Astrocyte of the hippocampus (primary cell): ENCODE results near the gene ACTN4.

Experiments used
- DNase-seq: peaks from one replicate; pipeline ENCODE4 v3.0.0; 2011; ENCODE audit warnings: low read depth, low spot score

The ACTN4 gene

DNA sequence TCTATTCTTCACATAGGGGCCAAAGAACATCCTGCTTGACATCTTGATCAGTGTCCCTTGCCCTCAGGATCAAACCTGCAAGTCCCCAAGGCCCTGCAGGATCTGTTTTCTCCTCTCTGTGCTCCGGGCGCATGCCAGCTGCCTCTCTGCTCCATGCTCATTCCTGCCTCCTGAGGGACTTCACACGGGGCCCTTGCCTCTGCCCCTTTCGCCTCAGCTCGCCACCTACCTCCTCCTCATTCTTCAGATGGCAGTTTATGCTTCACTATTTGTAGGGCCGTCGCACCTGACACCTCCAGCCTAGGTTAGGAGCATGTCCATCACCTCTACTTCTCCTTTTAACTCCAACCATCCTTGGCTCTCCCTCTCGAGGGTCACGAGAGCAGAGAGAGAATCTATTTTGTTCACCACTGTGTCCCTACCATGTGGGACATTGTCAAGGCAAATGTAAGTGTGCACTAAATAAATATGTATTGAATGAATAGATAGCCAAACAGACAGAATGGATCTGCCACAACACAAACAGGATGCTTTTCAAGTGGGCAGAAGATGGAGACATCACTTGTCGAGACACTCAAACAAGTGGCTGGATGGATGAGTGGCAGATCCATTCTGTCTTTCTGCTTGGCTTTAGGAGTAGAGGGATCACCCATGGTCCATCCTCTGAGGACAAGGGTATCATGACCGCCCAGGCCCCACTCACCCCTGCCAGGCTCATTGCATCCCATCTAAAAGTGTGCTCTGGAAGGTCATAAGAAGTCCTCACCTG is 29.6 kb downstream of the ACTN4 start:
- DNase-seq = no peak

DNA sequence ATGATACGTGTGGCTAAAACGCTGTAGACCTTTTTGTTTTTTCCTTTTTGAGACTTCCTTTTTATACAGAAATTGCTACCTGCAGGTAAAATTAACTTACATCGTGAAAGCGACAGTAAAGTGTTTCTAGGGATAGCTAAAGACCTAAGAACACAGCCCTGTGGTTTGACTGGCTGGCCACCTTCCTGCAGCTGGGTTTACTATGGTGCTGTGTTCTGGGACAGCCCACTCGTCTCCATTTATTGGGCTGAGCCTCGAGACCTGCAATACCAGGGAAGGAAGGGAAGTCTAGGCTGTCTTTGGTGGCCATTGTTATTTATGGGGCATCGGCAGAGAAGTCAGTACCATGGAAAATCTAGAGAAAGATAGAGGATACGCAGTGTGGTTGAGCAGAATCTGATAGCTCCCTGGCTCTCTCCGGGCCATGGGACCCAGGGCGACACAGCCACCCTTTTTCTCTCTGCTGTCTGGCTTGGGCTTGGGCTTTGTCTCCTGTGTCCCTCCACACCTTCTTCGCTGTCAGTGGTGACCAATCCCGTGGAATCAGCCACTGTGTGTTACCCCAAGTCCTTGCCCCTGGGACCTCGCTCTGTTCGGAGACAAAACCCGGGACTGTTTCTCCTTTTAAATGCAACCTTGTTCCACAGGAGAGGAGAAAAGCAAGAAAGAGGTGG is 30.9 kb downstream of the ACTN4 start:
- no peak for DNase-seq

DNA sequence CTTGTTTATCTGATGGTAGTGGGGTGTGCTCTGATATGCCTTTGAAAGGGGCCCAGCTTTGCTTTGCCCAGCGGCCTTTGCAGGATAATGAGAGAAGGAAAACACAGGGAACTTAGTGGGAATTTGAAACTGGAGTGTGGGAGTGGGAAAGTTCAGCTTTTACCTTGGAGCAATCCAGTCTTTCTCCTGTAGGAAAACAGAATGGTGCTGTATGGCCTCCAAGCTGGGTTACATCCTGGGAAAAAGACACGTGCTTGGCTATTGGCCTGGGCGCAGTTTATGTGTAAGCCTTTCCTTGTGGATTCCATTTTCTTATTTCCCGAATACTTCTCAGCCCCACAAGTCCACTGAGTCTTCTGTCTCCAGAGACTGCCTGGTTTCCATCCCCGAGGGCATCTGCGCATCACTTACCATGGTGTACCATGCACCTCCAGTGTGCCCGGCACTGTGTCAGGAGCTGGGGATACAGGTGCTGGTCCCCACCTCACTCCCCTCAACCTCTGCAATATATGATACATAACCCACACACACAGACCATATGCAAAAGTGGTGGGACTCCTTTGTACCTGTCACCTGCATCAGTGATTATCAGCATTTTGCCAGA is 31.5 kb downstream of the ACTN4 start:
- DNase-seq = no peak

DNA sequence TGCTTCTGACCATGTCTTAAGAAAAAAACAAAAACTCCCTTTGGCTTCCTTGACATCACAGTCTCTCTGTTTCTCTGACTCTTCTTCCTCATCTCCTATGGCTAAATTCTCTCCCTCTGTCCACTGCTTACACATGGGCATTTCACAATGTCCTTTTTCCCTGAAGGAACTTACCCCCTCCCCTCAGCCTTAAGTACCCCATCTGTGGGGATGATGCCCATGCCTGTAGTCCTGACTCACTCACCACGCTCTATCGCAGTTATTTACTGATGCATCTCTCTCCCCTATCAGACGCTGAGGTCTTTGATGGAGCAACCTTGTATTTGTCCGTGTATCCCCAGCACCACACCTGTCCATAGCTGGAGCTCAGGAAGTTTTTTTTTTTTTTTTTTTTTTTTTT is 32.4 kb downstream of the ACTN4 start:
- no peak for DNase-seq

DNA sequence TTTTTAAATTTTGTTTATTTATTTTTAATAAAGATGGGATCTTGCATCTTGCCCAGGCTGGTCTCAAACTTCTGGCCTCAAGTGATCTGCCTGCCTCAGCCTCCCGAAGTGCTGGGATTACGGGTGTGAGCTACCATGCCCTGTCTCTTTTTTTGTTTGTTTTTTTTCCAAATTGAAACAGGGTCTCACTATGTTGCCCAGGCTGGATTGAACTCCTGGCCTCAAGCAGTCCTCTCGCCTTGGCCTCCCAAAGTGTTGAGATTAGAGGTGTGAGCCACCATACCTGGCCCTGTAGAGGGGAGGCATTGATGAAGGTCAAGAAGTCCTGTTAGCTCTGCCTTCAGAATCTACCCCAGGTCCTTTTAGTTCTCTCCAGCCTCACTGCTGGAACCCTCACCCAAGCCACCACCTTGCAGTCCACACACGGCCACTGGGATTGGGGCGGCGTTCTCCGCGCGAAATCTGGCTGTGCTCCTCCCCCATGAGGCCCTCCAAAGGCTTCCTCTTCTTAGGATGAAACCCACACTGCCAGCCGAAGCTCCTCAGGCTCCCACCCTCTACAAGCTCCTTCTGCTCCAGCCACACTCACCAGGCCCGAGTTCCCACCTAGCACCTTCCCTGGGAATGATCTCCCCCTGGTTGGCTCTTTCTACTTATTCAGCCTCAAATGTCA is 34.9 kb downstream of the ACTN4 start:
- no peak for DNase-seq

DNA sequence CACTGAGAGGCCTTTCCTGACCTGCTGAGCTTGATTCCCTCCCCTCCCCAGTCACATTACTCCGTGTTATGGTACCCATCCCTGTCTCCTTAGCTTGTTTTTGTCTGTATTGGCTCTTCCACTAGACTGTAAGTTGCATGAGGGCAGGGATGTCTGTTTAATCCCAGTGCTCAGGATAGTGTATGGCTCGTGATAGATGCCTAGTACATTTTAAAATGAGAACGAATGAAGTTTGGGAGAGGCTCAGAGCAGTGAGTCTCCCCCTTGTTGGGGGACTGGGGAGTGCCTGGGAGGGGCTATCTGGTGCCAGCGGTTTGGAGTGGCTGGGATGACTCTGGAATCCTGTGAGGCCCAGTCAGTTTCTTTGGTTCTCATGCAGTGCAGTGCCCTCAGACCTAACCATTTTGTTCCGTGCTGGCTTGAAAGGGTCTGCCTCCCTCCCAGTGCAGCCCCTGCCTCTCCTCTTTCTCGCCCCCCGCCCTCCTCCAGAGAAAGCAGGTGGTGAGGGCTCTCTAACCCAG is 35.5 kb downstream of the ACTN4 start:
- DNase-seq = no peak

DNA sequence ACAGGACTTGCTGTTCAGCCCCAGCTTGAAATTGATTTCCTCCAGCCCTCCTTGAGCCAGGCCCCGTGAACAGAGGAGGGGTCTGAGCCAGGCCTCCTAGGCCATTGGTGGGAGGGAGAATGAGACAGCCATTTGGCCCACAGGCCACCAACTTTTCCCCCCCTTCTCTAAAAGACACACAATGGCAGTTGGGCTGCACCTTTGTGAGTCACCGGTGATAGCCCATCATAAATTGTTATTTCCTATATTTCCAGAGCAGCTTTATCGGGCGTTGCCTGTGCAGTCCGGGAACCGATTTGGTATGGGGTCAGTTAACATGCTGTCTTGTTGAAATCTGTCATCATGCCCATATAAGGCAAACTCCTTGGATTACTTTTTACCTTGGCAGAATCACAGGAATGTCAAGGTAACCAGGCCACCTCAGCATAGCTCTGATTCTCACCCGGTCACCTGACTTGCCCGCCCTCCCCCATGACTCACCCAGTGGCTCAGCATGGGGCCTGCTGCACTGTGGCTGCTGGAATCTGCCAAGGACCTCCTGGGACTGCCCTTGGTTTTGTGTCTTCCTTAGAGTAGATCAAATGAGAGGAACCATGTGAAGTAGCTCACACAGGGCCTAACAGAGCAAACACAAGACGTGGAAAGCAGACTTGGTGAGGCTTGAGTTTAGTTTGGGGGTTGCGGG is 36.1 kb downstream of the ACTN4 start:
- peak; percentile 99 for DNase-seq

DNA sequence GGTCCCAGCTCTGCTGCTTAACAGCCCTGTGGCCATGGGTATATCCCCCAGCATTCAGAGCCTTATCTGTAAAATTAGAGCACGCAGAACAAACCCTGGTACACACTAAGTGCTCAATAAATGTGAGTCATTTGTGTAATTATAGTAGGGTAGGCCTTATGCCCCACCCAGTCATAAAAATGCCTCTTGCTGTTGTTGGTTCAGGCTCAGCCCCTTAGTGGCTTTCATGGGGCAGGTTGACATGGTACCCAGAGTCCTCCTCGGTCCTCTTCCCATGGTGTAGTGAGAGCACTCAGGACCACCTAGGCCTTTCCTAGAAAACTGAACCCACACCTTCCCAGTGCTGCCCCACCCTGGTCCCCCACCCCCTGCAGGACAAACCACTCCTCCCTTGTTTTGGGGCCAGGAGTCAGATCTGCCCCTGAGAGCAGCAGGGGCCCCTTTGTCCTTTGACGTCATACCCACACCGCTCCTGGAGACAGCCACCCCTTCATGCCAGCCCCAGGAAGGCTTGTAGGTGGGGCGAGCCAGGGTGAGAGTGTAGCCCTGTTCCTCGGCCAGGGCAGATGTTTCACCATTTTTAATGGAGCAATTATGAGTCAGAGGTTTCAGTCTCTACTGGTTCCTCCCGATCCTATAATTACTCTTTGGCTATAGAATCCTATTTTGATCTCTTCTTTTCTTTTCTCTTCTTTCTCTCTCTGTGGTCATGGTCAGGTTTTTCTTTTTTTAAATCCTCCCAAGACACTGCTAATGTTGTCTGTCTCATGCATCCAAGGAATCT is 36.8 kb downstream of the ACTN4 start:
- peak; percentile 91 for DNase-seq

DNA sequence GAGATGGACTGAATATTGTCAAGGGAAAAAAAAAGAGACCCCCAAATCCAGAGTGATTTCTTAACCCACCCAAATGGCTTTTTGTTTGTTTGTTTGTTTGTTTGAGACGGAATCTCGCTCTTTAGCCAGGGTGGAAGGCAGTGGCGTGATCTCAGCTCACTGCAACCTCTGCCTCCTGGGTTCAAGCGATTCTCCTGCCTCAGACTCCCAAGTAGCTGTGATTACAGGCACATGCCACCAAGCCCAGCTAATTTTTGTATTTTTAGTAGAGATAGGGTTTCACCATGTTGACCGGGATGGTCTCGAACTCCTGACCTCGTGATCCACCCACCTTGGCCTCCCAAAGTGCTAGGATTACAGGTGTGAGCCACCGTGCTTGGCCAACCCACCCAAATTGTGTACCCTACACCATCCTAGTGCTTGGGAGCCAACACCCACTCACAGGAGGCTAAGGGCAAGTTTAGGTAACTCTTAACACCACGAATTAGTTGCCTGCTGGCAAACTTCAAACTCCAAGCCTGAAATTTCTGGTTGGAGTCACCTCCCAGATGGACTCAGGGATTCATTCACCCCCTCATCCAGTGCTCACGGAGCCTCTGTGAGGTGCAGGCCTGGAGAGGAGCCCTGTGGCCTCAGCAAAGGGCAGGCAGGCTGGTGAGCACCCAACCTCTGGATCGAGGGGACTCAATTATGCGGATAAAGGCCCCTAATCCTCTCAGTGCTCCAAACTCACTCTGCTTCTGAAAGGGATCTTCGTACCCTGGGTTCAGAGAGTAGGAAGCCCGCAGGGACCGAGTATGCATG is 37.6 kb downstream of the ACTN4 start:
- DNase-seq = no peak

DNA sequence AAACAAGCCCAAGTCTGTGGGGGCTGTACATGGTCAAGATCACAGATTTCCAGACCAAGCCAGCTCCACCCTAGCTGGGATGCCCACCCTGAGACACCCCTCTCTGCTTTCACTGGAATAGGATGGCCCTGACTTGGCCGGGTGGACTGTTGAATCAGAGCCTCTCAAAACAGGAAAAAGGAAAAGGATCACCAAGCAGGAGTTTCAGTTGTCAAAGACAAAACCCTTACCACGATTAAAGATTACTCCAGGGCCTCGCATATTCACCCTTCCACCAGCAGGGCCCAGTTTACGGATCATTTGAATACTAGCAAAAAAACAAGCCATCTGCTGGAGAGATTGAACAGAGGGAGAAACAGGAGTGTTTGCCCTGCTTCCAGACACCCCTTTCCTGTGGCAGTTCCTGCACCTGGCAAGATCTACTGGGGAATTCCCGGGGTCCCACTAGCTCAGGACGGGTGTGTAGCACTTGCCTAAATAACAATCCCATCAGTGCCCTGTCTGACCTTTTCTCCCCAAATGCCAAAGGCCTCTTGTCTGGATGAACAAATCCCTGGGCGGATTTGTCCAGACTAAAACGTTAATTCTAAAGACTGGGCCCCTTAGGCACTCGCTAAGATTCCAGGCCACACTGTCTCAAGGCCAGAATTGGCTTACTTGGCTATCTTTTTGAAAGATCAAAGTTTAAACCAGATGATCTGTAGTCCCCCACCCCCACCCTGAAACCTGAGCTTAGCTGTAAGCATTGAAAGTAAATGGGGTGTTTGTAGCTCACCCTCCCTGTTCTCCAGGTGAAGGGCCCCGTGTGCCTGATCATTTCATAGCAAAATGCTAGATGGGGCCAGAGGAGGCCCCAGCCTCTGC is 38.4 kb downstream of the ACTN4 start:
- peak; percentile 71 for DNase-seq

DNA sequence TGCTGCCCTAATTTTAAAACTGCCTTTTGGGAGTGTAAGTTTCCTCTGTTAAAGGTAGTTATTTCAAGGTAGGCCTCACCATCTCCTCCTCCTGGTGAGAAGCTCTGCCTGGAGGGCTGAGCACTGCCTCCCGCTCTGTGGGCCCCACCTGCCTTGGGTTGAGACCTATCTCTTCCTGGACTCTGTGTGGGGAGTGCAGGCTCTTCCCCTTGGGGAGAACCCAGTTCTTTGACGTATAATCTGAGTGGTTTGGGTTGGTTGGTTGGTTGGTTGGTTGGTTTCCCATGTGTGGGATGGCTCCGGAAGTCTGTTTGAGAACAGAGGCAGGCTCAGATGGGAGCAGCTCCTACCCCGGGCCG is 39.1 kb downstream of the ACTN4 start:
- no peak for DNase-seq

DNA sequence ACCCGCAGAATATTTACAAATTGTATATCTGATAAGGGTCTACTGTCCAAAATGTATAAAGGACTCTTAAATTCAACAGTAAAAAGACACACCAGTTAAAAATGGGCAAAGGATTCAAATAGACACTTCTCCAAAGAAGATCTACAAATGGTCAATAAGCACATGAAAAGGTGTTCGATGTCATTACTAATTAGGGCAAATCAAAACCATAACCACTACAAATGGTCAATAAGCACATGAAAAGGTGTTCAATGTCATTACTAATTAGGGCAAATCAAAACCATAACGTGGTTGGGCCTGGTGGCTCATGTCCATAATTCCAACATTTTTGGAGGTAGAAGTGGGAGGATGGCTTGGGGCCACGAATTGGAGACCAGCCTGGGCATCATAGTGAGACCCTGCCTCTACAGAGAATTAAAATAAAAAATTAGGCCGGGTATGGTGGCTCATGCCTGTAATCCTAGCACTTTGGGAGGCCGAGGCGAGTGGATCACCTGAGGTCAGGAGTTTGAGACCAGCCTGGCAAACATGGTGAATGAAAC is 40.5 kb downstream of the ACTN4 start:
- DNase-seq = no peak

DNA sequence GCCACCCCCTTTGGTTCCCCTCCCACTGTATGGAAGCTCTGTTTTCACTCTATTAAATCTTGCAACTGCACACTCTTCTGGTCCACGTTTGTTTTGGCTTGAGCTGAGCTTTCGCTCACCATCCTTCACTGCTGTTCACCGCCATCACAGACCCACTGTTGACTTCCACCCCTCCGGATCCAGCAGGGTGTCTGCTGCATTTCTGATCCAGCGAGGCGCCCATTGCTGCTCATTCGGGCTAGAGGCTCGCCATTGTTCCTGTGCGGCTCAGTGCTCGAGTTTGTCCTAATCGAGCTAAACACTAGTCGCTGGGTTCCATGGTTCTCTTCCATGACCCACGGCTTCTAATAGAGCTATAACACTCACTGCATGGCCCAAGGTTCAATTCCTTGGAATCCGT is 42.7 kb downstream of the ACTN4 start:
- no peak for DNase-seq

DNA sequence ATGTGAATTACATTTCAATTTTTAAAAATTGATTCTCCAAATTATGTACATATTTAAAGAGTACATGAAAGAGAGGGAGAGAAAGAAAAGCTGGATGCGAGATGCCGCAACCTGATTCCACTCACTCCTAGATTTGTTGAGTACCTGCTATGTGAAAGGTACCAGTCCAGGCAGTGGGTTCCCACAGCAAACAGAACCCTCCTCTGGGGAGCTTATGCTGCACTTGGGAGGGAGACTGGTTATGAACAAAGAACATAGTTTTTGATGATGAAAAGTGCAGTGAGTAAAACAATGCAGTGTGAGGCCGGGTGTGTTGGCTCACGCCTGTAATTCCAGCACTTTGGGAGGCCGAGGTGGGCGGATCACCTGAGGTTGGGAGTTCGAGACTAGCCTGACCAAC is 43.4 kb downstream of the ACTN4 start:
- no peak for DNase-seq

DNA sequence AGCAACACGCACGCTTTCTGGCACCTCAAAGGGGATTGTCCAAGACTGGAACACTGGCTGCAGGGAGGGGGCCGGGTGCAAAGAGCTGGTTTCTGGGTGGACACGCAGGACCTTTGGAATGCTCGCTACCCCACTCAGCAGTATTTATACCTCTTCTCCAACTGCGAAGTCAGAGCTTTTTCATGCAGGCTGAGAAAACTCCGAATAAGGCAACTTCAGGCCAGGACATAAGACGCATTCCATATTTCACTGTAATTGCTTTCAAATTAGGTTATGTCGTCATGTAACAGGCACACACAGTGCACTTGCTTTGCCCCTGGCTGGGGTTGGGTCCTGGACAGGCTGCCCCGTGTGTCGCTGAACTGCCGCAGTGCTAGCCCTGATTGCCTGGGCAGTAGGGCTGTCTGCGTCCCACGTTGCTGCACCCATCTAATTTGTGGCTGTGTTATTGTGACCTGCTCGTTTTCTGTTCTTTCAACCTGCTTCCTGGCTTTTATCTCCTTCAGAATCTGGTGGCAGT is 44.5 kb downstream of the ACTN4 start:
- peak; percentile 90 for DNase-seq

DNA sequence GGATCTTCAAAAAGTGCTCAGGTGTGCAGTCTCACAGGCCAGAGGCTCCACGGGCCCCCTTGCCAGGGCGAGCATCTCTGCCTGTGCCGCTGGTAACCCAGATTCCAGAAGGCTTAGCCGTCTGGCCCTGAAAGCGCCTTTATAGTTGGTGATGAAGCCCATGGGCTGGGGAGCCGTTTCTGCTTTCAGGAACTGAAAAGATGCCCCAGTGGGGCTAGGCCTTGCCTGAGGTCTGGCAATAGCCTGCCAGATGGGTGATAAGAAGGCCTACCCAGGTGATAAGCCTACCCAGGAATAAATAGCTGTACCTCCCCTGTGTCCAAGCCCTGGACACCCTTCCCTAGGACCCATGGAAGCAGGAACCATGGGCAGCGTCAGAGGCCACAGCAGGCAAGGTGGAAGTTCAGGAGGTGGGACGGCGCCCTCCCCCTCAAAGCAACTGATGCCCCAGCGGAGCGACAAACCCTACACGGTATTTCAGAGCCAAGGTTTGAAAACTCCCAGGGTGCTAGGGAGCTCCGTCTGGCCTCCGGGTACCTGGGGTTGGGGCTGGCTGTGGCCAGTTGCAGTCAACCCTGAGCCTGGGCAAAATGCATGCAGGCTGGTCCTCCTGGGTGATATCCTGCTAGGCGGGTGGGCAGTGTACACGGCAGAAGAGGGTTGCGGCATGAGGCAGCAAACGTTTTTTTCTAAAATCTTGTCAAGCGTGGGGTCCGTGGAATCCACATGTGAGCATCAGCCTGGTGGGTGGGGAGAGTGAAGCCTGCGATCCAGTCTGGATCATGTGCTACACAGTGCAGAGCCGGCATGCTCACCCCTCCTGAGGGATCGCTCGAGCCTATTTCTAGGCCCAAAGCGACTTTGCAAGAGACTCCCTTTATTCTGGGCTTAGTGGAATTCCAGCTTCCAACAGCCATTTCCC is 45.3 kb downstream of the ACTN4 start:
- no peak for DNase-seq
